NCI-H1694 (cell line): ENCODE data around the gene PMM2.

ENCODE experiments used
- DNase-seq: peaks from one replicate; lab custom pipeline; 2025; lab: John Stamatoyannopoulos, UW

Gene PMM2

GRCh38 chr16:8851761-8852403 lies 54.2 kb downstream of the PMM2 start:
- DNase-seq: no peak

- DNase-seq: no peak
Measured at GRCh38 chr16:8852534-8852933, 54.9 kb downstream of the PMM2 start.

GRCh38 chr16:8853150-8853549 lies 55.5 kb downstream of the PMM2 start:
- no peak for DNase-seq

- DNase-seq: no peak
Measured at GRCh38 chr16:8853611-8854010, 56.0 kb downstream of the PMM2 start.

GRCh38 chr16:8854298-8854948 lies 56.8 kb downstream of the PMM2 start:
- no peak for DNase-seq

- DNase-seq: no peak
Measured at GRCh38 chr16:8855051-8855786, 57.6 kb downstream of the PMM2 start.

- no peak for DNase-seq
Measured at GRCh38 chr16:8855972-8856371, 58.3 kb downstream of the PMM2 start.

GRCh38 chr16:8858994-8859912 lies 61.6 kb downstream of the PMM2 start:
- no peak for DNase-seq

GRCh38 chr16:8859913-8860881 lies 62.6 kb downstream of the PMM2 start:
- DNase-seq: no peak

GRCh38 chr16:8861563-8862308 lies 64.1 kb downstream of the PMM2 start:
- DNase-seq: no peak

GRCh38 chr16:8862309-8863130 lies 64.9 kb downstream of the PMM2 start:
- no peak for DNase-seq

GRCh38 chr16:8863594-8864424 lies 66.2 kb downstream of the PMM2 start:
- no peak for DNase-seq

- no peak for DNase-seq
Measured at GRCh38 chr16:8864480-8865110, 67.0 kb downstream of the PMM2 start.

GRCh38 chr16:8865145-8865882 lies 67.7 kb downstream of the PMM2 start:
- no peak for DNase-seq

- DNase-seq: no peak
Measured at GRCh38 chr16:8866118-8866883, 68.7 kb downstream of the PMM2 start.

GRCh38 chr16:8866884-8867215 lies 69.2 kb downstream of the PMM2 start:
- no peak for DNase-seq
